ENCODE measurements around the gene PPP2CA. TPM values are rescaled to one million over a fixed set of nuclear protein-coding genes. Genes with fewer than 3 reads are reported as not detected.

PPP2CA gene
- total RNA-seq, 1 experiment from 2014 or later: 435 TPM

- Histone ChIP-seq H3K4me3 (no peak overlapping the region), H3K27me3 (no peaks in the 10 kb centered on the region), H3K9me3 (no peaks in the 10 kb centered on the region), H3K36me3 (peaks cover 86% of the 10 kb centered on the region)
- DNase-seq: peak; percentile 67
Measured at GRCh38 chr5:134145779-134146581, 79.9 kb downstream of the PPP2CA start.

- peaks cover 85% of the 10 kb centered on the region for H3K36me3 ChIP-seq
- DNase-seq: no peak
Measured at GRCh38 chr5:134145041-134145757, 80.7 kb downstream of the PPP2CA start.

More at GRCh38 chr5:134145041-134145757, 80.7 kb downstream of the PPP2CA start:
- Histone ChIP-seq H3K4me3 (no peak overlapping the region), H3K27me3 (no peaks in the 10 kb centered on the region), H3K9me3 (no peaks in the 10 kb centered on the region)

Other genes starting within 250 kb of the PPP2CA start
- 680 and 772 TPM in 2 replicates for gene VDAC1, start 221.1 kb downstream of the PPP2CA start, total RNA-seq (2014; rRNA removed; shearing (Covaris generic); ENCODE audit: low replicate concordance)
- 8.9 and 12.0 TPM in 2 replicates for gene TCF7, start 111.4 kb downstream of the PPP2CA start, total RNA-seq (2014; rRNA removed; shearing (Covaris generic); ENCODE audit: low replicate concordance)
- gene SKP1, start 49.1 kb downstream of the PPP2CA start, total RNA-seq (2014; rRNA removed; shearing (Covaris generic); ENCODE audit: low replicate concordance): 939 and 1,191 TPM in 2 replicates
- 3.3 and 8.7 TPM in 2 replicates for gene CDKL3, start 141.1 kb upstream of the PPP2CA start, total RNA-seq (2014; rRNA removed; shearing (Covaris generic); ENCODE audit: low replicate concordance)
- 85.8 and 235 TPM in 2 replicates for gene UBE2B, start 145.5 kb upstream of the PPP2CA start, total RNA-seq (2014; rRNA removed; shearing (Covaris generic); ENCODE audit: low replicate concordance)
- 116 and 161 TPM in 2 replicates for gene CDKN2AIPNL, start 185.8 kb upstream of the PPP2CA start, total RNA-seq (2014; rRNA removed; shearing (Covaris generic); ENCODE audit: low replicate concordance)